H1 (cell line): ENCODE data around the gene ATP6V1E1. TPM values are rescaled to one million over a fixed set of nuclear protein-coding genes. Genes with fewer than 3 reads are reported as not detected.

Experiments used
- CTCF ChIA-PET: fragments of 300-600 bp; sonication (Branson Sonifier 250); formaldehyde crosslinking; loops from one replicate; lab custom pipeline; 2021; ENCODE audit not compliant: partially characterized antibody; lab: Charles Lee
- POLR2A ChIA-PET: fragments of 300-600 bp; sonication (Branson Sonifier 250); formaldehyde crosslinking; loops from one replicate; lab custom pipeline; 2021; ENCODE audit warnings: inconsistent platforms; ENCODE audit not compliant: partially characterized antibody; lab: Charles Lee
- DNase-seq, 2 experiments: peaks; one replicate each; pipeline versions ENCODE4 v3.0.0 to v3.0.0-alpha.2; 2010 to 2022; ENCODE audit warnings: low spot score in 2 of 2, low read depth in 1 of 2, mixed read lengths in 1 of 2
- FAIRE-seq: peaks from 2 replicates; lab custom pipeline; 2011; peaks lifted over from hg19 to GRCh38; lab: Jason Lieb, UNC
- H2AFZ ChIP-seq: 2 replicates; pipeline ENCODE4 v1.8.1; 2012; ENCODE audit warnings: low read length, inconsistent platforms
- H2AK5ac ChIP-seq: 2 replicates; pipeline ENCODE4 v1.6.1; 2013; ENCODE audit warnings: low read depth, low read length
- H2BK120ac ChIP-seq: replicated peaks from 2 replicates; pipeline ENCODE3; 2013; ENCODE audit warnings: low read depth, low read length, inconsistent platforms
- H2BK12ac ChIP-seq: 2 replicates; pipeline ENCODE4 v1.6.1; 2013; ENCODE audit warnings: low read depth, low read length
- H2BK15ac ChIP-seq: 2 replicates; pipeline ENCODE4 v1.6.1; 2013; ENCODE audit warnings: low read length
- H2BK20ac ChIP-seq: 2 replicates; pipeline ENCODE4 v1.6.1; 2013; ENCODE audit warnings: low read length
- H2BK5ac ChIP-seq: 2 replicates; pipeline ENCODE4 v1.6.1; 2013; ENCODE audit warnings: low read depth, low read length
- H3K14ac ChIP-seq: 2 replicates; pipeline ENCODE4 v1.6.1; 2013; ENCODE audit warnings: inconsistent platforms; ENCODE audit not compliant: insufficient read length
- H3K18ac ChIP-seq: 2 replicates; pipeline ENCODE4 v1.6.1; 2013; ENCODE audit warnings: low read length; ENCODE audit errors: extremely low read depth
- H3K23ac ChIP-seq: 2 replicates; pipeline ENCODE4 v1.6.1; 2013; ENCODE audit warnings: inconsistent platforms; ENCODE audit not compliant: insufficient read length
- H3K23me2 ChIP-seq: 2 replicates; pipeline ENCODE4 v1.6.1; 2013; ENCODE audit warnings: low read depth, low read length
- H3K27ac ChIP-seq: 2 replicates; pipeline ENCODE4 v1.6.1; 2011; ENCODE audit warnings: low read depth, low read length, inconsistent platforms
- H3K27me3 ChIP-seq, 4 experiments: replicated peaks in 1 of 4; 1 replicate in 1 of 4; 2 replicates in 3 of 4; pipeline versions ENCODE4 v1.6.1 to v1.8.1; 2011 to 2013; ENCODE audit warnings: low read length in 3 of 4, mild to moderate bottlenecking in 3 of 4, inconsistent platforms in 2 of 4, mixed read lengths in 2 of 4, moderate library complexity in 1 of 4; ENCODE audit not compliant: control insufficient read depth in 3 of 4, insufficient read depth in 3 of 4; ENCODE audit errors: extremely low read depth in 1 of 4
- H3K36me3 ChIP-seq, 4 experiments: 2 replicates each; pipeline versions ENCODE4 v1.6.1 to v1.8.1; 2011 to 2013; ENCODE audit warnings: mild to moderate bottlenecking in 4 of 4, low read length in 3 of 4, moderate library complexity in 2 of 4, control low read depth in 1 of 4, inconsistent platforms in 1 of 4; ENCODE audit not compliant: insufficient read depth in 4 of 4, control insufficient read depth in 2 of 4
- H3K4ac ChIP-seq: replicated peaks from 2 replicates; pipeline ENCODE3; 2013; ENCODE audit warnings: low read length, low read depth, mixed read lengths, inconsistent platforms; ENCODE audit not compliant: insufficient read length
- H3K4me1 ChIP-seq, 4 experiments: replicated peaks in 1 of 4; 1 replicate in 1 of 4; 2 replicates in 3 of 4; pipeline versions ENCODE4 v1.6.1 to v1.8.1; 2011 to 2013; ENCODE audit warnings: low read length in 3 of 4, inconsistent platforms in 2 of 4, mixed read lengths in 1 of 4; ENCODE audit not compliant: insufficient read depth in 4 of 4, control insufficient read depth in 3 of 4
- H3K4me2 ChIP-seq, 2 experiments: 2 replicates each; pipeline versions ENCODE4 v1.6.1 to v1.8.1; 2011 to 2013; ENCODE audit warnings: low read depth in 2 of 2, low read length in 2 of 2, control low read depth in 1 of 2, inconsistent platforms in 1 of 2, mild to moderate bottlenecking in 1 of 2; ENCODE audit not compliant: insufficient read depth in 1 of 2
- H3K4me3 ChIP-seq, 4 experiments: fragments of 200-600, 300-600 bp in 1 of 4; sonication (generic), shearing (Covaris generic), sonication (Bioruptor Twin) in 1 of 4; 2 replicates each; pipeline versions ENCODE4 v1.5.1 to v1.8.1; 2011 to 2016; ENCODE audit warnings: low read length in 4 of 4, low read depth in 3 of 4, control low read depth in 2 of 4, inconsistent platforms in 2 of 4, mild to moderate bottlenecking in 2 of 4, mixed read lengths in 1 of 4, moderate library complexity in 1 of 4; ENCODE audit not compliant: insufficient read depth in 2 of 4; ENCODE audit errors: extremely low read depth in 1 of 4
- H3K56ac ChIP-seq: replicated peaks from 2 replicates; pipeline ENCODE3; 2013; ENCODE audit warnings: low read depth, mild to moderate bottlenecking, mixed read lengths, low read length, inconsistent platforms; ENCODE audit not compliant: insufficient read length
- H3K79me1 ChIP-seq: 2 replicates; pipeline ENCODE4 v1.6.1; 2013; ENCODE audit warnings: low read depth, low read length, control low read depth
- H3K79me2 ChIP-seq, 2 experiments: 2 replicates each; pipeline versions ENCODE4 v1.6.1 to v1.8.1; 2012 to 2013; ENCODE audit warnings: low read length in 2 of 2, mild to moderate bottlenecking in 2 of 2, inconsistent platforms in 1 of 2; ENCODE audit not compliant: insufficient read depth in 2 of 2, control insufficient read depth in 1 of 2
- H3K9ac ChIP-seq, 4 experiments: replicated peaks in 1 of 4; 1 replicate in 1 of 4; 2 replicates in 3 of 4; pipeline versions ENCODE4 v1.6.1 to v1.8.1; 2011 to 2013; ENCODE audit warnings: low read depth in 3 of 4, low read length in 3 of 4, control low read depth in 2 of 4, mild to moderate bottlenecking in 2 of 4, moderate library complexity in 2 of 4, inconsistent platforms in 1 of 4; ENCODE audit errors: extremely low read depth in 1 of 4
- H3K9me3 ChIP-seq, 2 experiments: 2 replicates each; pipeline versions ENCODE4 v1.6.1 to v1.8.1; 2012 to 2013; ENCODE audit warnings: mild to moderate bottlenecking in 2 of 2, moderate library complexity in 2 of 2, control low read depth in 1 of 2, inconsistent platforms in 1 of 2, low read depth in 1 of 2, low read length in 1 of 2, mixed read lengths in 1 of 2; ENCODE audit not compliant: insufficient read depth in 2 of 2
- H4K20me1 ChIP-seq, 2 experiments: replicated peaks in 1 of 2; 2 replicates each; pipeline versions ENCODE3 to v1.8.1; 2011 to 2013; ENCODE audit warnings: inconsistent platforms in 2 of 2, low read length in 2 of 2, mild to moderate bottlenecking in 1 of 2; ENCODE audit not compliant: insufficient read depth in 2 of 2, control insufficient read depth in 1 of 2
- H4K5ac ChIP-seq: 2 replicates; pipeline ENCODE4 v1.6.1; 2013; ENCODE audit warnings: low read length, low read depth, mixed read lengths, inconsistent platforms; ENCODE audit not compliant: insufficient read length
- H4K8ac ChIP-seq: 2 replicates; pipeline ENCODE4 v1.8.0; 2013; ENCODE audit warnings: mild to moderate bottlenecking, moderate library complexity, low read length, inconsistent platforms; ENCODE audit not compliant: insufficient read depth; ENCODE audit errors: extremely low read depth
- H4K91ac ChIP-seq: replicated peaks from 2 replicates; pipeline ENCODE3; 2013; ENCODE audit warnings: low read length, mixed read lengths, inconsistent platforms; ENCODE audit not compliant: insufficient read length
- EGR1 ChIP-seq: IDR thresholded peaks from 2 replicates; pipeline ENCODE4 v1.6.1; 2011; ENCODE audit warnings: low read depth, low read length, borderline replicate concordance
- NANOG ChIP-seq: IDR thresholded peaks from 2 replicates; pipeline ENCODE4 v1.6.1; 2011; ENCODE audit warnings: low read length, low read depth, mild to moderate bottlenecking, inconsistent platforms; ENCODE audit not compliant: insufficient read depth, poor library complexity, severe bottlenecking
- SIX5 ChIP-seq: IDR thresholded peaks from 2 replicates; pipeline ENCODE4 v1.6.1; 2011; ENCODE audit warnings: mild to moderate bottlenecking, low read depth, low read length
- SP2 ChIP-seq: IDR thresholded peaks from 2 replicates; pipeline ENCODE4 v1.6.1; 2012; ENCODE audit warnings: mild to moderate bottlenecking, low read length, inconsistent platforms
- WGBS, 2 experiments: shearing (Covaris generic) in 1 of 2; methylation state at CpG; one replicate each; pipeline versions ENCODE4 v1.1.6 to v1.1.7; 2013 to 2015; ENCODE audit warnings: low lambda C conversion rate in 2 of 2, mixed read lengths in 2 of 2, inconsistent platforms in 1 of 2, low coverage in 1 of 2, missing lambda C conversion rate in 1 of 2; ENCODE audit not compliant: insufficient replicate concordance in 2 of 2, insufficient coverage in 1 of 2, insufficient read length in 1 of 2; ENCODE audit errors: extremely low coverage in 1 of 2, missing lambda C conversion rate in 1 of 2; 5-methylcytosine and 5-hydroxymethylcytosine counted together
- polyA plus RNA-seq, 7 experiments: library from polyadenylated mRNA; depleted of rRNA in 3 of 7; stranded (reverse) in 5 of 7; unstranded in 2 of 7; fragments of >200 nt in 5 of 7; fragments of 200-250 nt in 2 of 7; gene quantifications; 1 replicate in 5 of 7; 2 replicates in 1 of 7; 4 replicates in 1 of 7; pipeline versions ENCODE4 v1.2.1 to v1.2.3, GENCODE V29; 2011 to 2013; ENCODE audit warnings: missing spikeins in 2 of 7, mixed read lengths in 2 of 7
- total RNA-seq: library from RNA; stranded (reverse); fragmentation: NEBNext Ultra II Directional; extraction: Animal tissue kit (Norgen Biotek cat#: 25700); gene quantifications from 2 replicates; pipeline ENCODE4 v1.2.1, GENCODE V29; 2021

ATP6V1E1 gene
- total and polyA plus RNA-seq, 2 of the 8 experiments (the other 6 are each of a cell fraction or from before 2014, with no cell fraction given) = 80.4 to 88.1 TPM

DNA sequence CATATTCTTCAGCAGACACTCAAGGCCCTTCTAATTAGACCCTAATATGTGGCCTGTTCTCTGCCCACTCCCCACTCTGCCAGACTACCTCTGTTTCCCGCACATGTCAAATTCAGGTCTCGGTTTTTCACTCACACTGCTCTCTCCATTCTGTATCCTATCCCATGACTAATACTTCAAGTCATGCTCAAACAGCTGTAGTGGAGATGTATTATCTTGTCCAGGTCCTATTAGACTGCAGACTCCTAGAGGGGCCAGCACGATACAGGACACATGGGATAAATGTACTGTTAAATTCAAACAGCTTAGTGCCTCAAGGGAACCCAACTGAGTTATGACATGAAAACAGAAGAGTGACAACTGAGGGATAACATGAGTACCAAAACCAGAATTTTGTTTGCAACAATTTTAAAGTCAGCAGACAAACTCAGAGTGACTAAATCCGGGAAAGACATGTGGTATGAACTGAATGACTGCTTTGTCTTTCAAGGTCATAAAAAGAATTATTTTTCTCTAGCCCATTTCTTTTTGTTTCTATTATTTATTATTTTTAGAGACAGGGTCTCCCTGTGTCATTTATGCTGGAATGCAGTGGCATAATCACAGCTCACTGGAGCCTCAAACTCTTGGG, 20.5 kb downstream of the ATP6V1E1 start:
- TF ChIP-seq EGR1 (no peak), SIX5 (no peak), SP2 (no peak), NANOG (no peak)
- no peak overlapping the region for H3K4me3 ChIP-seq
- WGBS, 2 experiments = 91% methylated on average over 4 of the region's 4 CpGs; no CpG with 5 or more reads in 1 of the 2 experiments
- FAIRE-seq = no peak
- H3K79me2 ChIP-seq = 0 out of 4 replicates have a peak, but pooled peaks cover 0 to 6% of the 10 kb centered on the region in 2 experiments
- H4K8ac ChIP-seq = no peak overlapping the region
- no peak overlapping the region for H4K91ac ChIP-seq
- no peaks in the 10 kb centered on the region for H3K23me2 ChIP-seq
- no peak for DNase-seq
- no peak overlapping the region for H3K4me2 ChIP-seq
- no peak overlapping the region for H3K27ac ChIP-seq
- no peak overlapping the region for H3K56ac ChIP-seq
- H2BK5ac ChIP-seq = no peak overlapping the region
- H4K5ac ChIP-seq = no peak overlapping the region
- no peak overlapping the region for H2AFZ ChIP-seq
- H3K79me1 ChIP-seq = no peaks in the 10 kb centered on the region; the same call in 1 of the 2 replicates
- H3K36me3 ChIP-seq = peaks cover 13 to 44% (median 31%) of the 10 kb centered on the region in 4 experiments
- H3K9me3 ChIP-seq = no peaks in the 10 kb centered on the region
- no peaks in the 10 kb centered on the region for H3K27me3 ChIP-seq
- no peak overlapping the region for H3K14ac ChIP-seq
- H3K4me1 ChIP-seq = no peaks in the 10 kb centered on the region
- H3K4ac ChIP-seq = no peak overlapping the region
- ChIA-PET CTCF (interaction anchor here (2.1 kb wide), 1 partner anchor 49 kb away, joined by 7 read pairs; no protein-coding TSS in a partner anchor), POLR2A (interaction anchor here (1.3 to 3.2 kb wide), 2 partner anchors 11 to 19 kb away, joined by 5 to 12 read pairs; no protein-coding TSS in a partner anchor)
- H3K18ac ChIP-seq = no peak overlapping the region
- H2BK20ac ChIP-seq = no peak overlapping the region
- no peak overlapping the region for H3K23ac ChIP-seq
- no peak overlapping the region for H2BK15ac ChIP-seq
- H2BK120ac ChIP-seq = no peak overlapping the region
- H4K20me1 ChIP-seq = peaks cover 1 to 2% of the 10 kb centered on the region in 2 experiments
- H2AK5ac ChIP-seq = no peak overlapping the region
- no peak overlapping the region for H2BK12ac ChIP-seq
- H3K9ac ChIP-seq = no peak overlapping the region
